ENCODE results near the gene STPG3.

STPG3 gene

GRCh38 chr9:137251194-137251461, at the start of gene STPG3:
Gene STPG3 (plus strand): TSS chr9:137251286. CDS start chr9:137251287, 1 bp downstream.
- in situ Hi-C loops (cut with MboI; ENCODE audit: low sequenced_read_pairs) = no loop called here

GRCh38 chr9:137202966-137203365, 48.1 kb upstream of the STPG3 start:
- in situ Hi-C loops (cut with MboI; ENCODE audit: low sequenced_read_pairs) = no loop called here

GRCh38 chr9:137204731-137205125, 46.4 kb upstream of the STPG3 start:
- in situ Hi-C loops (cut with MboI; ENCODE audit: low sequenced_read_pairs) = no loop called here

GRCh38 chr9:137205126-137206069, 45.7 kb upstream of the STPG3 start, which contains the start of the genes NDOR1 and TMEM203:
Gene NDOR1 (plus strand): TSS chr9:137205700. CDS start chr9:137205778, 78 bp downstream.
Gene TMEM203 (minus strand): TSS chr9:137205648. CDS start chr9:137205414, 234 bp downstream.
- in situ Hi-C loops (cut with MboI; ENCODE audit: low sequenced_read_pairs) = no loop called here

GRCh38 chr9:137206602-137207001, 44.5 kb upstream of the STPG3 start:
- in situ Hi-C loops (cut with MboI; ENCODE audit: low sequenced_read_pairs) = no loop called here

GRCh38 chr9:137211532-137211931, 39.6 kb upstream of the STPG3 start:
- in situ Hi-C loops (cut with MboI; ENCODE audit: low sequenced_read_pairs) = no loop called here

GRCh38 chr9:137212520-137212919, 38.6 kb upstream of the STPG3 start:
- in situ Hi-C loops (cut with MboI; ENCODE audit: low sequenced_read_pairs) = no loop called here

GRCh38 chr9:137213160-137214060, 37.7 kb upstream of the STPG3 start:
- in situ Hi-C loops (cut with MboI; ENCODE audit: low sequenced_read_pairs) = no loop called here

GRCh38 chr9:137214620-137215019, 36.5 kb upstream of the STPG3 start:
- in situ Hi-C loops (cut with MboI; ENCODE audit: low sequenced_read_pairs) = no loop called here

GRCh38 chr9:137215196-137215986, 35.7 kb upstream of the STPG3 start:
- in situ Hi-C loops (cut with MboI; ENCODE audit: low sequenced_read_pairs) = no loop called here

- in situ Hi-C loops (cut with MboI; ENCODE audit: low sequenced_read_pairs) = no loop called here
Observed at GRCh38 chr9:137216188-137216965, 34.7 kb upstream of the STPG3 start.

GRCh38 chr9:137217276-137218211, 33.5 kb upstream of the STPG3 start:
- in situ Hi-C loops (cut with MboI; ENCODE audit: low sequenced_read_pairs) = no loop called here

GRCh38 chr9:137218212-137218753, 32.8 kb upstream of the STPG3 start:
- in situ Hi-C loops (cut with MboI; ENCODE audit: low sequenced_read_pairs) = no loop called here

- in situ Hi-C loops (cut with MboI; ENCODE audit: low sequenced_read_pairs) = no loop called here
Observed at GRCh38 chr9:137218754-137219271, 32.3 kb upstream of the STPG3 start.

- in situ Hi-C loops (cut with MboI; ENCODE audit: low sequenced_read_pairs) = no loop called here
Observed at GRCh38 chr9:137219757-137220316, 31.2 kb upstream of the STPG3 start.

- in situ Hi-C loops (cut with MboI; ENCODE audit: low sequenced_read_pairs) = no loop called here
Observed at GRCh38 chr9:137220317-137221094, 30.6 kb upstream of the STPG3 start.

- in situ Hi-C loops (cut with MboI; ENCODE audit: low sequenced_read_pairs) = no loop called here
Observed at GRCh38 chr9:137221095-137221505, 30.0 kb upstream of the STPG3 start.

Data from HL-60/S4 treated with retinoic acid at 250 ng/mL for 4 days and 3 days (cell line).